Measurements from ENCODE around the gene ACTN4. TPM values are rescaled to one million over a fixed set of nuclear protein-coding genes. Genes with fewer than 3 reads are reported as not detected.
A peak's percentile ranks its signal among the peaks of the same experiment; 100 is the strongest.

ACTN4 gene
- polyA plus RNA-seq, 3 donors, result 71.1 to 195 (median 101) TPM

- 84 to 89% (median 88%) methylated on average over 6 of the region's 6 CpGs for WGBS, 3 donors
These were observed 78.8 kb downstream of the ACTN4 start for GRCh38 chr19:38726284-38726673.

GRCh38 chr19:38726761-38727301 lies 79.4 kb downstream of the ACTN4 start:
- WGBS, 3 donors, result 84% methylated on average over 23 to 30 of the region's 30 CpGs
- H3K27ac ChIP-seq (ENCODE audit: low read depth, low read length), result no peak overlapping the region

More at GRCh38 chr19:38726284-38726673, 78.8 kb downstream of the ACTN4 start:
- no peak overlapping the region for H3K27ac ChIP-seq (ENCODE audit: low read depth, low read length)

GRCh38 chr19:38727306-38727867 lies 79.9 kb downstream of the ACTN4 start:
- H3K27ac ChIP-seq (ENCODE audit: low read depth, low read length), result peak overlapping the region; percentile 67
- 87 to 95% (median 92%) methylated on average over 17 of the region's 17 CpGs for WGBS, 3 donors

- H3K27ac ChIP-seq (ENCODE audit: low read depth, low read length), result peak overlapping the region; percentile 67
- WGBS, 3 donors, result 75 to 82% (median 77%) methylated on average over 27 to 29 of the region's 33 CpGs
These were observed 80.6 kb downstream of the ACTN4 start for GRCh38 chr19:38727868-38728660.

GRCh38 chr19:38728752-38729541 lies 81.5 kb downstream of the ACTN4 start:
- H3K27ac ChIP-seq (ENCODE audit: low read depth, low read length), result no peak overlapping the region
- 85 to 87% (median 87%) methylated on average over 28 to 37 of the region's 37 CpGs for WGBS, 3 donors

GRCh38 chr19:38729653-38730469 lies 82.4 kb downstream of the ACTN4 start:
- WGBS, 3 donors, result 69 to 75% (median 72%) methylated on average over 16 to 17 of the region's 17 CpGs
- H3K27ac ChIP-seq (ENCODE audit: low read depth, low read length), result no peak overlapping the region

- H3K27ac ChIP-seq (ENCODE audit: low read depth, low read length), result no peak overlapping the region
- 90 to 91% (median 91%) methylated on average over 7 of the region's 7 CpGs for WGBS, 3 donors
These were observed 83.0 kb downstream of the ACTN4 start for GRCh38 chr19:38730470-38730730.

- H3K27ac ChIP-seq (ENCODE audit: low read depth, low read length), result no peak overlapping the region
- 85 to 92% (median 90%) methylated on average over 18 to 19 of the region's 19 CpGs for WGBS, 3 donors
These were observed 83.5 kb downstream of the ACTN4 start for GRCh38 chr19:38730731-38731589.

- WGBS, 3 donors, result 13 to 67% (median 64%) methylated on average over 9 to 10 of the region's 10 CpGs
- no peak overlapping the region for H3K27ac ChIP-seq (ENCODE audit: low read depth, low read length)
These were observed 84.3 kb downstream of the ACTN4 start for GRCh38 chr19:38731654-38732301.

- WGBS, 3 donors, result 83 to 100% (median 94%) methylated on average over 1 of the region's 1 CpG
- no peak overlapping the region for H3K27ac ChIP-seq (ENCODE audit: low read depth, low read length)
These were observed 85.7 kb downstream of the ACTN4 start for GRCh38 chr19:38733241-38733492.

- H3K27ac ChIP-seq (ENCODE audit: low read depth, low read length), result no peak overlapping the region
- 60 to 63% (median 61%) methylated on average over 6 of the region's 6 CpGs for WGBS, 3 donors
These were observed 86.2 kb downstream of the ACTN4 start for GRCh38 chr19:38733493-38734175.

- WGBS, 3 donors, result 41 to 75% (median 42%) methylated on average over 4 of the region's 4 CpGs
- H3K27ac ChIP-seq (ENCODE audit: low read depth, low read length), result no peak overlapping the region
These were observed 86.7 kb downstream of the ACTN4 start for GRCh38 chr19:38734176-38734425.

- H3K27ac ChIP-seq (ENCODE audit: low read depth, low read length), result no peak overlapping the region
- 38 to 64% (median 45%) methylated on average over 13 of the region's 13 CpGs for WGBS, 3 donors
These were observed 87.2 kb downstream of the ACTN4 start for GRCh38 chr19:38734426-38735256.

GRCh38 chr19:38735257-38735686 lies 87.8 kb downstream of the ACTN4 start:
- no peak overlapping the region for H3K27ac ChIP-seq (ENCODE audit: low read depth, low read length)
- 15 to 34% (median 16%) methylated on average over 10 to 18 of the region's 18 CpGs for WGBS, 3 donors

GRCh38 chr19:38736036-38736412 lies 88.6 kb downstream of the ACTN4 start:
- 2 to 3% (median 3%) methylated on average over 27 to 40 of the region's 42 CpGs for WGBS, 3 donors
- no peak overlapping the region for H3K27ac ChIP-seq (ENCODE audit: low read depth, low read length)
